HepG2 (cell line): Measurements from ENCODE around the gene ICAM3. TPM values are rescaled to one million over a fixed set of nuclear protein-coding genes. Genes with fewer than 3 reads are reported as not detected.

Experiments
- BCL6 ChIP-seq: IDR thresholded peaks from 2 replicates; pipeline ENCODE4 v1.6.1; 2016; ENCODE audit warnings: missing genetic modification reagents, missing compliant biosample characterization
- CBFB ChIP-seq: sonication (generic); formaldehyde crosslinking; IDR thresholded peaks from 2 replicates; pipeline ENCODE4 v1.4.0; 2020; ENCODE audit warnings: missing genetic modification reagents
- HMG20A ChIP-seq: IDR thresholded peaks from 2 replicates; pipeline ENCODE4 v1.6.1; 2016; ENCODE audit warnings: borderline replicate concordance
- KDM5B ChIP-seq: sonication (generic); formaldehyde crosslinking; IDR thresholded peaks from 2 replicates; pipeline ENCODE4 v1.4.0; 2020; ENCODE audit warnings: missing genetic modification reagents, mild to moderate bottlenecking, borderline replicate concordance
- KLF16 ChIP-seq, 2 experiments: sonication (generic) in 1 of 2; formaldehyde crosslinking in 1 of 2; IDR thresholded peaks; 2 replicates each; pipeline versions ENCODE4 v1.6.1 to v1.8.0; 2016 to 2023; ENCODE audit warnings: missing genetic modification reagents in 2 of 2, missing compliant biosample characterization in 1 of 2
- MLLT10 ChIP-seq: sonication (generic); formaldehyde crosslinking; IDR thresholded peaks from 2 replicates; pipeline ENCODE4 v1.4.0; 2020; ENCODE audit warnings: missing genetic modification reagents
- MXD4 ChIP-seq: IDR thresholded peaks from 2 replicates; pipeline ENCODE4 v1.6.1; 2016; ENCODE audit warnings: mild to moderate bottlenecking, missing biosample characterization, missing genetic modification reagents
- NR2C2 ChIP-seq: sonication (generic); formaldehyde crosslinking; IDR thresholded peaks from 2 replicates; pipeline ENCODE4 v1.4.0; 2020; ENCODE audit warnings: missing genetic modification reagents, mild to moderate bottlenecking, moderate library complexity, borderline replicate concordance
- PAWR ChIP-seq: sonication (generic); formaldehyde crosslinking; IDR thresholded peaks from 2 replicates; pipeline ENCODE4 v1.4.0; 2020; ENCODE audit warnings: missing genetic modification reagents, mild to moderate bottlenecking, borderline replicate concordance
- RFXAP ChIP-seq: sonication (generic); formaldehyde crosslinking; IDR thresholded peaks from 2 replicates; pipeline ENCODE4 v1.4.0; 2020; ENCODE audit warnings: missing genetic modification reagents, borderline replicate concordance
- YEATS4 ChIP-seq: sonication (generic); formaldehyde crosslinking; IDR thresholded peaks from 2 replicates; pipeline ENCODE4 v1.4.0; 2020; ENCODE audit warnings: missing genetic modification reagents, borderline replicate concordance
- ZBTB3 ChIP-seq: sonication (generic); formaldehyde crosslinking; IDR thresholded peaks from 2 replicates; pipeline ENCODE4 v1.4.0; 2020; ENCODE audit warnings: low read depth, mild to moderate bottlenecking, moderate library complexity, missing genetic modification reagents, borderline replicate concordance
- ZNF253 ChIP-seq: sonication (generic); formaldehyde crosslinking; IDR thresholded peaks from 2 replicates; pipeline ENCODE4 v1.8.0; 2022; ENCODE audit warnings: mild to moderate bottlenecking, missing genetic modification reagents, borderline replicate concordance
- ZNF326 ChIP-seq: sonication (generic); formaldehyde crosslinking; IDR thresholded peaks from 2 replicates; pipeline ENCODE4 v1.4.0; 2020; ENCODE audit warnings: missing genetic modification reagents, borderline replicate concordance
- ZNF33B ChIP-seq: sonication (generic); formaldehyde crosslinking; IDR thresholded peaks from 2 replicates; pipeline ENCODE4 v1.5.1; 2020; ENCODE audit warnings: mild to moderate bottlenecking, missing genetic modification reagents
- ZNF562 ChIP-seq: sonication (generic); formaldehyde crosslinking; IDR thresholded peaks from 2 replicates; pipeline ENCODE4 v1.8.0; 2022; ENCODE audit warnings: missing genetic modification reagents, borderline replicate concordance
- ZNF616 ChIP-seq: sonication (generic); formaldehyde crosslinking; IDR thresholded peaks from 2 replicates; pipeline ENCODE4 v1.5.0; 2020; ENCODE audit warnings: low read depth, mild to moderate bottlenecking, missing genetic modification reagents
- ZNF737 ChIP-seq: sonication (generic); formaldehyde crosslinking; IDR thresholded peaks from 2 replicates; pipeline ENCODE4 v1.5.0; 2020; ENCODE audit warnings: missing genetic modification reagents, mild to moderate bottlenecking, borderline replicate concordance
- ZNF841 ChIP-seq: sonication (generic); formaldehyde crosslinking; IDR thresholded peaks from 2 replicates; pipeline ENCODE4 v1.8.1; 2023; ENCODE audit warnings: missing genetic modification reagents, borderline replicate concordance
- ZZZ3 ChIP-seq: sonication (generic); formaldehyde crosslinking; IDR thresholded peaks from 2 replicates; pipeline ENCODE4 v1.4.0; 2020; ENCODE audit warnings: missing genetic modification reagents, mild to moderate bottlenecking, borderline replicate concordance
- polyA plus RNA-seq, 8 experiments: library from polyadenylated mRNA; depleted of rRNA in 3 of 8; stranded (reverse) in 7 of 8; unstranded in 1 of 8; fragments of >200 nt; fragmentation: Illumina TruSeq in 4 of 8; extraction: Trizol in 4 of 8; gene quantifications; 2 replicates each; pipeline versions ENCODE4 v1.2.1 to v1.2.3, GENCODE V29; 2011 to 2016; ENCODE audit warnings: low read depth in 4 of 8, missing spikeins in 1 of 8, mixed read lengths in 1 of 8; ENCODE audit not compliant: insufficient read depth in 1 of 8
- total RNA-seq, 5 experiments: library from RNA; depleted of rRNA; stranded (reverse); fragments of >200 nt; fragmentation: Illumina TruSeq; extraction: Trizol; gene quantifications; 2 replicates each; pipeline ENCODE4 v1.2.3, GENCODE V29; 2016; ENCODE audit warnings: low read depth in 1 of 5
- TF ChIP-seq, protein P1 (sequence below): IDR thresholded peaks from 2 replicates; pipeline ENCODE4 v1.6.1; 2016
- TF ChIP-seq, protein P2 (sequence below): IDR thresholded peaks from 2 replicates; pipeline ENCODE4 v1.6.1; 2016; ENCODE audit warnings: low read depth, missing genetic modification reagents, missing compliant biosample characterization
- TF ChIP-seq, protein P3 (sequence below): sonication (generic); formaldehyde crosslinking; IDR thresholded peaks from 2 replicates; pipeline ENCODE4 v1.4.0; 2020; ENCODE audit warnings: missing genetic modification reagents

Gene ICAM3
- total and polyA plus RNA-seq, 2 of the 13 experiments (the other 11 are each of a cell fraction or from before 2014, with no cell fraction given) = 14.1 to 21.0 TPM

DNA sequence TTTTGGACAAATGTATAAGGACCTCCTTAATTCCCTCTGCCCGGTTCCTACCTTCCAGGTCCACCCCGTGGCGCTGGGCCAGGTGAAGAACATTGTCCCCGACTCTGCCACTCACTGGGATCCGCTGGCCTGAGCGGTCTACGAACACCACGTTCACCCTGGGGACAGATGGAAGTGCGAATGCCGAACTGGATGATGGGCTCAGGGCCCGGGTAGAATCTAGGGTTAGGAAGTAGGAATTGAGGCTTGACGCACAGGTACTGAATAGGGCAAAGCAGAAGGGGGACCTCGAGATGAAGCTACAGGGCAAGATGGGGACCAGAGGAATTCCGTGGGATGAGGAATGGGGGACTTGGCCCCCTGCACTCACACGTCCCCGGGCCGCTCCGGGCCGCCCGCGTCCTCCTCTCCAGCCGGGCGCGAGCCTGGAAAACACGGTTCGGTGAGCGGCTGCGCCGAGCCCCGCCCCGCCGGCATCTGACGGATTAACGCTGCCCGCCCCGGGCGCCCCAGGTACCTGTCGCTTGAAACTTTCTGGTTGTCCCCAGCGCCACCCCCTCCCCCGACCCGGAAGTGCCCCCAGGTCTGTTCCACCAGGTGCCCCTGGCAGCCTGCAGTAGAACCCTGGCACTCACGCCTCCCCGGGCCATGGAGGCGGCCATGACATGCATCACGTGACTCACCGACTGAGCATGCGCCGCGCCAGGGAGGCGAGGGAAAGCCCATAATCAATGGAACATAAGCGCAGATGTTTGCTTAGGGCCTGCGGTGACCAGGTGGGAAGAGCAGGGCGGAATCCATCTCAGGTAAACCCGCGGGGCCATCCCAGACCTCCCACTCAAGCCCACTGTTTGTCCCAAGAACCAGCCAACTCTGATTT, 23.8 kb downstream of the ICAM3 start, which contains the start of gene FDX2 (continued):
- TF ChIP-seq, protein P1, sequence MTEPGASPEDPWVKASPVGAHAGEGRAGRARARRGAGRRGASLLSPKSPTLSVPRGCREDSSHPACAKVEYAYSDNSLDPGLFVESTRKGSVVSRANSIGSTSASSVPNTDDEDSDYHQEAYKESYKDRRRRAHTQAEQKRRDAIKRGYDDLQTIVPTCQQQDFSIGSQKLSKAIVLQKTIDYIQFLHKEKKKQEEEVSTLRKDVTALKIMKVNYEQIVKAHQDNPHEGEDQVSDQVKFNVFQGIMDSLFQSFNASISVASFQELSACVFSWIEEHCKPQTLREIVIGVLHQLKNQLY (CRISPR knock-in tag) = peak; percentile 72
- TF ChIP-seq ZNF33B (CRISPR knock-in tag) = no peak; the same call in 1 of the 2 replicates
- TF ChIP-seq, protein P2, sequence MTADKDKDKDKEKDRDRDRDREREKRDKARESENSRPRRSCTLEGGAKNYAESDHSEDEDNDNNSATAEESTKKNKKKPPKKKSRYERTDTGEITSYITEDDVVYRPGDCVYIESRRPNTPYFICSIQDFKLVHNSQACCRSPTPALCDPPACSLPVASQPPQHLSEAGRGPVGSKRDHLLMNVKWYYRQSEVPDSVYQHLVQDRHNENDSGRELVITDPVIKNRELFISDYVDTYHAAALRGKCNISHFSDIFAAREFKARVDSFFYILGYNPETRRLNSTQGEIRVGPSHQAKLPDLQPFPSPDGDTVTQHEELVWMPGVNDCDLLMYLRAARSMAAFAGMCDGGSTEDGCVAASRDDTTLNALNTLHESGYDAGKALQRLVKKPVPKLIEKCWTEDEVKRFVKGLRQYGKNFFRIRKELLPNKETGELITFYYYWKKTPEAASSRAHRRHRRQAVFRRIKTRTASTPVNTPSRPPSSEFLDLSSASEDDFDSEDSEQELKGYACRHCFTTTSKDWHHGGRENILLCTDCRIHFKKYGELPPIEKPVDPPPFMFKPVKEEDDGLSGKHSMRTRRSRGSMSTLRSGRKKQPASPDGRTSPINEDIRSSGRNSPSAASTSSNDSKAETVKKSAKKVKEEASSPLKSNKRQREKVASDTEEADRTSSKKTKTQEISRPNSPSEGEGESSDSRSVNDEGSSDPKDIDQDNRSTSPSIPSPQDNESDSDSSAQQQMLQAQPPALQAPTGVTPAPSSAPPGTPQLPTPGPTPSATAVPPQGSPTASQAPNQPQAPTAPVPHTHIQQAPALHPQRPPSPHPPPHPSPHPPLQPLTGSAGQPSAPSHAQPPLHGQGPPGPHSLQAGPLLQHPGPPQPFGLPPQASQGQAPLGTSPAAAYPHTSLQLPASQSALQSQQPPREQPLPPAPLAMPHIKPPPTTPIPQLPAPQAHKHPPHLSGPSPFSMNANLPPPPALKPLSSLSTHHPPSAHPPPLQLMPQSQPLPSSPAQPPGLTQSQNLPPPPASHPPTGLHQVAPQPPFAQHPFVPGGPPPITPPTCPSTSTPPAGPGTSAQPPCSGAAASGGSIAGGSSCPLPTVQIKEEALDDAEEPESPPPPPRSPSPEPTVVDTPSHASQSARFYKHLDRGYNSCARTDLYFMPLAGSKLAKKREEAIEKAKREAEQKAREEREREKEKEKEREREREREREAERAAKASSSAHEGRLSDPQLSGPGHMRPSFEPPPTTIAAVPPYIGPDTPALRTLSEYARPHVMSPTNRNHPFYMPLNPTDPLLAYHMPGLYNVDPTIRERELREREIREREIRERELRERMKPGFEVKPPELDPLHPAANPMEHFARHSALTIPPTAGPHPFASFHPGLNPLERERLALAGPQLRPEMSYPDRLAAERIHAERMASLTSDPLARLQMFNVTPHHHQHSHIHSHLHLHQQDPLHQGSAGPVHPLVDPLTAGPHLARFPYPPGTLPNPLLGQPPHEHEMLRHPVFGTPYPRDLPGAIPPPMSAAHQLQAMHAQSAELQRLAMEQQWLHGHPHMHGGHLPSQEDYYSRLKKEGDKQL (CRISPR knock-in tag) = 0 out of 2 replicates have a peak, but pooled peaks have one; percentile 27
- TF ChIP-seq, protein P3, sequence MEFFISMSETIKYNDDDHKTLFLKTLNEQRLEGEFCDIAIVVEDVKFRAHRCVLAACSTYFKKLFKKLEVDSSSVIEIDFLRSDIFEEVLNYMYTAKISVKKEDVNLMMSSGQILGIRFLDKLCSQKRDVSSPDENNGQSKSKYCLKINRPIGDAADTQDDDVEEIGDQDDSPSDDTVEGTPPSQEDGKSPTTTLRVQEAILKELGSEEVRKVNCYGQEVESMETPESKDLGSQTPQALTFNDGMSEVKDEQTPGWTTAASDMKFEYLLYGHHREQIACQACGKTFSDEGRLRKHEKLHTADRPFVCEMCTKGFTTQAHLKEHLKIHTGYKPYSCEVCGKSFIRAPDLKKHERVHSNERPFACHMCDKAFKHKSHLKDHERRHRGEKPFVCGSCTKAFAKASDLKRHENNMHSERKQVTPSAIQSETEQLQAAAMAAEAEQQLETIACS (CRISPR knock-in tag) = no peak
- peak; percentile 12 to 42; a peak in 1 of 4 replicates for TF ChIP-seq KLF16 (CRISPR knock-in tag; IDR thresholded peaks at IDR 0.05)
- TF ChIP-seq ZNF253 (CRISPR knock-in tag) = no peak
- no peak for TF ChIP-seq PAWR
- no peak for TF ChIP-seq ZNF326
- TF ChIP-seq MXD4 = peak; percentile 87
- no peak for TF ChIP-seq ZNF562 (CRISPR knock-in tag)
- peak; percentile 36; the same call in 1 of the 2 replicates for TF ChIP-seq CBFB
- TF ChIP-seq BCL6 (CRISPR knock-in tag) = no peak; the same call in 1 of the 2 replicates
- TF ChIP-seq RFXAP (CRISPR knock-in tag) = no peak
- TF ChIP-seq HMG20A (CRISPR knock-in tag) = no peak
- TF ChIP-seq ZNF841 (CRISPR knock-in tag) = no peak
- no peak for TF ChIP-seq YEATS4 (CRISPR knock-in tag)
- TF ChIP-seq ZZZ3 = no peak
- no peak for TF ChIP-seq MLLT10 (CRISPR knock-in tag)
- peak; percentile 91 for TF ChIP-seq NR2C2 (CRISPR knock-in tag)
- TF ChIP-seq ZNF737 (CRISPR knock-in tag) = no peak
- TF ChIP-seq ZBTB3 (CRISPR knock-in tag) = no peak
- TF ChIP-seq KDM5B (CRISPR knock-in tag) = no peak
- no peak for TF ChIP-seq ZNF616 (CRISPR knock-in tag)
